K562 treated with DMSO at 1 percent for 48 hours (cell line): ENCODE data around the gene RHOB. TPM values are rescaled to one million over a fixed set of nuclear protein-coding genes. Genes with fewer than 3 reads are reported as not detected.

Source experiments
- total RNA-seq: library from RNA; unstranded; fragments of 300-600 nt; gene quantifications from 2 replicates; pipeline ENCODE4 v1.2.3, GENCODE V29; 2022; ENCODE audit warnings: low replicate concordance; ENCODE audit errors: extremely low read depth

The RHOB gene
- not detected in 2 replicates for total RNA-seq

GRCh38 chr2:20446917-20447436 is at the start of gene RHOB:
RHOB (plus strand) TSS chr2:20447074; CDS start chr2:20447466, 392 bp downstream.

Other genes starting within 250 kb of the RHOB start
- gene SDC1, start 221.9 kb upstream of the RHOB start, total RNA-seq: not detected in 2 replicates
- gene PUM2, start 96.2 kb upstream of the RHOB start, total RNA-seq: not detected in 2 replicates
- not detected in 2 replicates for gene HS1BP3, start 204.0 kb downstream of the RHOB start, total RNA-seq
- gene GDF7, start 220.1 kb downstream of the RHOB start, total RNA-seq: not detected in 2 replicates